GM19438 (cell line): ENCODE results near the gene TH.

Experiments used
- ATAC-seq: cut with Tn5 transposase; IDR thresholded peaks from one replicate; pipeline ENCODE4 v1.9.1; 2021; ENCODE audit warnings: low read depth; ENCODE audit not compliant: unreplicated experiment

The TH gene

GRCh38 chr11:2171591-2172003, at the start of gene TH:
TSS of gene TH (minus strand) at chr11:2171815. CDS start at chr11:2171786, 29 bp downstream.
- ATAC-seq, result no peak

- ATAC-seq, result no peak
These were observed 49.4 kb upstream of the TH start for GRCh38 chr11:2221024-2221423.

GRCh38 chr11:2220173-2220771, 48.7 kb upstream of the TH start:
- no peak for ATAC-seq

- ATAC-seq, result no peak
These were observed 47.9 kb upstream of the TH start for GRCh38 chr11:2219318-2220017.

GRCh38 chr11:2218031-2218633, 46.5 kb upstream of the TH start:
- no peak for ATAC-seq

GRCh38 chr11:2217211-2218030, 45.8 kb upstream of the TH start:
- ATAC-seq, result no peak

GRCh38 chr11:2216400-2217064, 44.9 kb upstream of the TH start:
- ATAC-seq, result no peak

GRCh38 chr11:2215561-2216399, 44.2 kb upstream of the TH start:
- ATAC-seq, result no peak

- ATAC-seq, result no peak
These were observed 43.6 kb upstream of the TH start for GRCh38 chr11:2215230-2215560.

- ATAC-seq, result no peak
These were observed 43.1 kb upstream of the TH start for GRCh38 chr11:2214527-2215229.

GRCh38 chr11:2213890-2214526, 42.4 kb upstream of the TH start:
- ATAC-seq, result no peak

- ATAC-seq, result no peak
These were observed 41.8 kb upstream of the TH start for GRCh38 chr11:2213384-2213842.

- ATAC-seq, result no peak
These were observed 41.0 kb upstream of the TH start for GRCh38 chr11:2212411-2213251.

- no peak for ATAC-seq
These were observed 39.7 kb upstream of the TH start for GRCh38 chr11:2211113-2211971.

GRCh38 chr11:2210366-2211112, 38.9 kb upstream of the TH start:
- ATAC-seq, result no peak

- no peak for ATAC-seq
These were observed 38.3 kb upstream of the TH start for GRCh38 chr11:2209900-2210321.
